HepG2 (cell line): ENCODE results near the gene SFXN5. TPM values are rescaled to one million over a fixed set of nuclear protein-coding genes. Genes with fewer than 3 reads are reported as not detected.
A peak's percentile ranks its signal among the peaks of the same experiment; 100 is the strongest.

Experiments used
- BCL6 ChIP-seq: IDR thresholded peaks from 2 replicates; pipeline ENCODE4 v1.6.1; 2016; ENCODE audit warnings: missing genetic modification reagents, missing compliant biosample characterization
- ESRRA ChIP-seq: sonication (generic); formaldehyde crosslinking; IDR thresholded peaks from 2 replicates; pipeline ENCODE4 v1.5.1; 2020; ENCODE audit warnings: mild to moderate bottlenecking, low read depth, missing genetic modification reagents
- MAF1 ChIP-seq: sonication (generic); formaldehyde crosslinking; IDR thresholded peaks from 2 replicates; pipeline ENCODE4 v1.5.0; 2020; ENCODE audit warnings: missing genetic modification reagents, borderline replicate concordance
- MTA1 ChIP-seq: sonication (generic); formaldehyde crosslinking; IDR thresholded peaks from 2 replicates; pipeline ENCODE4 v1.4.0; 2020; ENCODE audit warnings: missing genetic modification reagents, mild to moderate bottlenecking, borderline replicate concordance
- MXD1 ChIP-seq: sonication (generic); formaldehyde crosslinking; IDR thresholded peaks from 2 replicates; pipeline ENCODE4 v1.4.0; 2020; ENCODE audit warnings: mild to moderate bottlenecking, missing genetic modification reagents
- NCOA5 ChIP-seq: sonication (generic); formaldehyde crosslinking; IDR thresholded peaks from 2 replicates; pipeline ENCODE4 v1.4.0; 2020; ENCODE audit warnings: missing genetic modification reagents
- NFKB2 ChIP-seq: sonication (generic); formaldehyde crosslinking; IDR thresholded peaks from 2 replicates; pipeline ENCODE4 v1.4.0; 2020; ENCODE audit warnings: missing genetic modification reagents, borderline replicate concordance
- PAF1 ChIP-seq: IDR thresholded peaks from 2 replicates; pipeline ENCODE4 v1.6.1; 2016; ENCODE audit warnings: missing genetic modification reagents, missing compliant biosample characterization
- PLSCR1 ChIP-seq: sonication (generic); formaldehyde crosslinking; IDR thresholded peaks from 2 replicates; pipeline ENCODE4 v1.5.0; 2020; ENCODE audit warnings: missing genetic modification reagents, mild to moderate bottlenecking, borderline replicate concordance
- SALL1 ChIP-seq: sonication (generic); formaldehyde crosslinking; IDR thresholded peaks from 2 replicates; pipeline ENCODE4 v1.8.0; 2022; ENCODE audit warnings: mild to moderate bottlenecking, missing genetic modification reagents
- SP140L ChIP-seq: sonication (generic); formaldehyde crosslinking; IDR thresholded peaks from 2 replicates; pipeline ENCODE4 v1.4.0; 2020; ENCODE audit warnings: missing genetic modification reagents, borderline replicate concordance
- TAF15 ChIP-seq: fragments of 200-400 bp; formaldehyde crosslinking; IDR thresholded peaks from one replicate; pipeline ENCODE4 v1.6.1; 2018; ENCODE audit warnings: mild to moderate bottlenecking, low read depth, low read length; ENCODE audit not compliant: poor library complexity, severe bottlenecking
- TGIF2 ChIP-seq: IDR thresholded peaks from 2 replicates; pipeline ENCODE4 v1.6.1; 2016; ENCODE audit warnings: control low read depth, missing compliant biosample characterization
- ZBTB20 ChIP-seq: sonication (generic); formaldehyde crosslinking; IDR thresholded peaks from 2 replicates; pipeline ENCODE4 v1.8.1; 2023; ENCODE audit warnings: missing genetic modification reagents, low read depth, mild to moderate bottlenecking, borderline replicate concordance
- ZMYM3 ChIP-seq: sonication (generic); formaldehyde crosslinking; IDR thresholded peaks from 2 replicates; pipeline ENCODE4 v1.5.1; 2020; ENCODE audit warnings: mild to moderate bottlenecking, missing genetic modification reagents
- ZNF138 ChIP-seq: sonication (generic); formaldehyde crosslinking; IDR thresholded peaks from 2 replicates; pipeline ENCODE4 v1.5.0; 2020; ENCODE audit warnings: mild to moderate bottlenecking, low read depth, missing genetic modification reagents
- ZNF34 ChIP-seq: sonication (generic); formaldehyde crosslinking; IDR thresholded peaks from 2 replicates; pipeline ENCODE4 v1.4.0; 2020; ENCODE audit warnings: mild to moderate bottlenecking, missing genetic modification reagents, borderline replicate concordance
- ZNF414 ChIP-seq: sonication (generic); formaldehyde crosslinking; IDR thresholded peaks from 2 replicates; pipeline ENCODE4 v1.5.0; 2020; ENCODE audit warnings: missing genetic modification reagents
- ZNF572 ChIP-seq: sonication (generic); formaldehyde crosslinking; IDR thresholded peaks from 2 replicates; pipeline ENCODE4 v1.5.1; 2020; ENCODE audit warnings: mild to moderate bottlenecking, missing genetic modification reagents
- ZNF589 ChIP-seq: sonication (generic); formaldehyde crosslinking; conservative IDR thresholded peaks from 2 replicates; pipeline ENCODE4 v1.8.0; 2022; ENCODE audit warnings: mild to moderate bottlenecking, moderate library complexity, missing genetic modification reagents
- ZNF713 ChIP-seq: sonication (generic); formaldehyde crosslinking; IDR thresholded peaks from 2 replicates; pipeline ENCODE4 v1.4.0; 2020; ENCODE audit warnings: mild to moderate bottlenecking, missing genetic modification reagents
- ZNF724P ChIP-seq: sonication (generic); formaldehyde crosslinking; IDR thresholded peaks from 2 replicates; pipeline ENCODE4 v1.8.0; 2022; ENCODE audit warnings: missing genetic modification reagents, borderline replicate concordance
- polyA plus RNA-seq, 8 experiments: library from polyadenylated mRNA; depleted of rRNA in 3 of 8; stranded (reverse) in 7 of 8; unstranded in 1 of 8; fragments of >200 nt; fragmentation: Illumina TruSeq in 4 of 8; extraction: Trizol in 4 of 8; gene quantifications; 2 replicates each; pipeline versions ENCODE4 v1.2.1 to v1.2.3, GENCODE V29; 2011 to 2016; ENCODE audit warnings: low read depth in 4 of 8, missing spikeins in 1 of 8, mixed read lengths in 1 of 8; ENCODE audit not compliant: insufficient read depth in 1 of 8
- total RNA-seq, 5 experiments: library from RNA; depleted of rRNA; stranded (reverse); fragments of >200 nt; fragmentation: Illumina TruSeq; extraction: Trizol; gene quantifications; 2 replicates each; pipeline ENCODE4 v1.2.3, GENCODE V29; 2016; ENCODE audit warnings: low read depth in 1 of 5
- TF ChIP-seq, protein P1 (sequence below): sonication (generic); formaldehyde crosslinking; IDR thresholded peaks from 2 replicates; pipeline ENCODE4 v1.5.0; 2020; ENCODE audit warnings: missing genetic modification reagents, mild to moderate bottlenecking, borderline replicate concordance

Gene SFXN5
- total and polyA plus RNA-seq, 2 of the 13 experiments (the other 11 are each of a cell fraction or from before 2014, with no cell fraction given): 34.9 to 37.4 TPM

DNA sequence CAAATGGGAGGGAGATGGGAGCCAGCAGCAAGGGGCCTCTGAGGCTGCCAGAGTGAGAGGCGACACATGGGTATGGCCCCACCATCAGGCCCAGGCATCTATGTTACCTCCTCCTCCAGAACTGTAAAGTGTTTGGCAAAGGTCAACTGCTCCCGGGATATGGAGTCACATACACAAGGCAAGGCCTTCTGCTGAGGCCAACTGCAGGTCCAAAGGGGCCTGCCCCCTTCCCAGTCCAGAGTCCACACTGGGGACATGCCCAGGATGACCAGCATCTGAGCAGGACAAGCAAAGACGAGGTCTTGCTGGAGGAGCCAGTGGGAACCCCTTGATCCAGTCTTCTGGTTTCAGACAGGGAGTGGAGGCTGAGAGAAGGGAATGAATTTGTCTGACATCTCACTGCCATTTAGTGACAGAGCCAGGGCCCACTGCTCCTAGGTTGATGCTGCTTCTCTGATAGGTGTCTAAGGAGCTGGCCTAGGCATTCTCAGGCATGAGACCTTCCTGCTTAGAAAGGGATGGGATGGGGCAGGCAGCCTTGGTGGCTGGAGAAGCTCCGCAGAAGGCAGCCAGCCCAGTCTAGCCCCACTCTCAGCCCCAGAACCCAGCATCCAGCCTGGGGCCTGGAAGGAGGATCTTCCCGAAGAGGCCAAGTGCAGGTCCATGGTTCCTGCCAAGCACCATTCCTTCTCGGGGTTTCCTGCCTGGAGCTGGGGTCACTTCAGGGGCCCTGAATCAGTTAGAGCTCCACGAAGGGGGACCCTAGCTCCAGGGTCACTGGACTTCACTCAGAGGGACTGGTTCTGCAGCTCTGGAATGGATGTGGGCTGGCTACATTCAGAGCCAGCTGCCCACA, 127.7 kb downstream of the SFXN5 start (continued):
- TF ChIP-seq ZBTB20 (CRISPR knock-in tag) (no peak), PAF1 (CRISPR knock-in tag) (no peak), MXD1 (CRISPR knock-in tag) (no peak), PLSCR1 (CRISPR knock-in tag) (no peak), ZMYM3 (CRISPR knock-in tag) (no peak), ZNF589 (CRISPR knock-in tag) (no peak), NCOA5 (no peak), ZNF572 (CRISPR knock-in tag) (no peak), BCL6 (CRISPR knock-in tag) (no peak), ZNF414 (CRISPR knock-in tag) (no peak), TGIF2 (CRISPR knock-in tag) (no peak), ZNF138 (CRISPR knock-in tag) (no peak), TAF15 (no peak), SP140L (CRISPR knock-in tag) (no peak), ZNF713 (CRISPR knock-in tag) (no peak), NFKB2 (no peak), MTA1 (CRISPR knock-in tag) (0 out of 2 replicates have a peak, but pooled peaks have one; percentile 59), MAF1 (CRISPR knock-in tag) (no peak), ESRRA (CRISPR knock-in tag) (0 out of 2 replicates have a peak, but pooled peaks have one; percentile 68), SALL1 (CRISPR knock-in tag) (peak; percentile 73), ZNF724P (CRISPR knock-in tag) (no peak; the same call in 1 of the 2 replicates), ZNF34 (CRISPR knock-in tag) (no peak)
- TF ChIP-seq, protein P1, sequence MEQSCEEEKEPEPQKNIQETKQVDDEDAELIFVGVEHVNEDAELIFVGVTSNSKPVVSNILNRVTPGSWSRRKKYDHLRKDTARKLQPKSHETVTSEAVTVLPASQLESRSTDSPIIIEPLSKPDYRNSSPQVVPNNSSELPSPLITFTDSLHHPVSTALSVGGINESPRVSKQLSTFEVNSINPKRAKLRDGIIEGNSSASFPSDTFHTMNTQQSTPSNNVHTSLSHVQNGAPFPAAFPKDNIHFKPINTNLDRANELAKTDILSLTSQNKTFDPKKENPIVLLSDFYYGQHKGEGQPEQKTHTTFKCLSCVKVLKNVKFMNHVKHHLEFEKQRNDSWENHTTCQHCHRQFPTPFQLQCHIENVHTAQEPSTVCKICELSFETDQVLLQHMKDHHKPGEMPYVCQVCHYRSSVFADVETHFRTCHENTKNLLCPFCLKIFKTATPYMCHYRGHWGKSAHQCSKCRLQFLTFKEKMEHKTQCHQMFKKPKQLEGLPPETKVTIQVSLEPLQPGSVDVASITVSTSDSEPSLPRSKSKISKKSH (CRISPR knock-in tag): 0 out of 2 replicates have a peak, but pooled peaks have one; percentile 10
